Upper lobe of left lung (tissue), 4 donors: Measurements from ENCODE around the gene EPX.

ENCODE experiments used
- POLR2A ChIP-seq, 4 donors: fragments of 450-650 bp; IDR thresholded peaks; one replicate each; pipeline ENCODE4 v1.5.1; 2016 to 2017; ENCODE audit warnings: antibody characterized with exemption in 4 of 4, mild to moderate bottlenecking in 2 of 4
- TF ChIP-seq, protein P1 (sequence below), 6 experiments: fragments of 450-650 bp in 4 of 6; fragments of 200-600 bp in 2 of 6; sonication (generic) in 2 of 6; IDR thresholded peaks; one replicate each; pipeline ENCODE4 v1.5.1; 2016 to 2019; ENCODE audit warnings: antibody characterized with exemption in 6 of 6

DNA sequence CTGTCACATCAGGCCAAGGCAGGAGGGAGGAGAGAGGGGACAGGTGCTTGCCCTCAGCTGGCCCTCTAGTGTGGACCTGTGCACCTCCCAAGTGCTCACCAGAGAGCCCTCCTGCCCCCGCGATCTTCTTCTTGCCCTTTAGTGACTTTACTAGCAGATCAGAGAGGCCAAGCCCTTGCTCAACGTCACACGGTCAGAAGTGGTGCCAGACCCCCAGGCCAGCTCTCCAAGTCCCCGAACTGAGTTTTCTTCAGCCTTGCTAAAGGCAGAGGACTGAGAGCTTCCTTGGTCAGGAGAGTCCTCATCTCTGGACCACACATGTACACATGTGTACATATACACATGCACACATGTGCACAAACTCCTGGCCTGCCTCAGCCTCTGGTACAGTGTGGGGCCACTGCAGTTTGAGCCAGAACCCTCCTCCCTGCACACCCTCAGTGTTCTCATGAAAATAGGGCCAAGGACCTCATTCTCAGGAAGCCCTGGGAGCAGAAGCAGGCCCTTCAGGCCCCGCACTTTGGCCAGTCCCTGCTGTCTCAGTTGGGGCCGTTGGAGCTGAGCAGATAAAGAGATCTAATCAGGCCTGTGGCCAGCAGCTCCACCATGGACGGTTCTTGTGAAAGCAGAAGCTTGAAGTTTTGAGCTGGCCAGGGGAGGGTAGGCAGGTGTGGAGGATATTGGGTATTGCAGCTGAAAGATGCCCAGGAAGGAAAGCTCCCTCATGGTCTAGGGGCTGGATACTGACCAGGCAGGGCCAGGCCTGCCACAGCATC lies 7.4 kb upstream of the EPX start:
- TF ChIP-seq POLR2A (IDR thresholded peaks at IDR 0.05), result no peak
- TF ChIP-seq, protein P1, sequence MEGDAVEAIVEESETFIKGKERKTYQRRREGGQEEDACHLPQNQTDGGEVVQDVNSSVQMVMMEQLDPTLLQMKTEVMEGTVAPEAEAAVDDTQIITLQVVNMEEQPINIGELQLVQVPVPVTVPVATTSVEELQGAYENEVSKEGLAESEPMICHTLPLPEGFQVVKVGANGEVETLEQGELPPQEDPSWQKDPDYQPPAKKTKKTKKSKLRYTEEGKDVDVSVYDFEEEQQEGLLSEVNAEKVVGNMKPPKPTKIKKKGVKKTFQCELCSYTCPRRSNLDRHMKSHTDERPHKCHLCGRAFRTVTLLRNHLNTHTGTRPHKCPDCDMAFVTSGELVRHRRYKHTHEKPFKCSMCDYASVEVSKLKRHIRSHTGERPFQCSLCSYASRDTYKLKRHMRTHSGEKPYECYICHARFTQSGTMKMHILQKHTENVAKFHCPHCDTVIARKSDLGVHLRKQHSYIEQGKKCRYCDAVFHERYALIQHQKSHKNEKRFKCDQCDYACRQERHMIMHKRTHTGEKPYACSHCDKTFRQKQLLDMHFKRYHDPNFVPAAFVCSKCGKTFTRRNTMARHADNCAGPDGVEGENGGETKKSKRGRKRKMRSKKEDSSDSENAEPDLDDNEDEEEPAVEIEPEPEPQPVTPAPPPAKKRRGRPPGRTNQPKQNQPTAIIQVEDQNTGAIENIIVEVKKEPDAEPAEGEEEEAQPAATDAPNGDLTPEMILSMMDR (IDR thresholded peaks at IDR 0.05), result no peak
